SU-DHL-6 (cell line): Measurements from ENCODE around the gene TJP2.

Source experiments
- H2AFZ ChIP-seq: fragments of 200-600 bp; sonication (generic); 2 replicates; pipeline ENCODE4 v1.6.1; 2014; ENCODE audit warnings: low read depth, mild to moderate bottlenecking, moderate library complexity, mixed read lengths, antibody characterized with exemption, low read length; ENCODE audit not compliant: severe bottlenecking
- H3F3A ChIP-seq: fragments of 200-600 bp; shearing (Covaris generic); 2 replicates; pipeline ENCODE4 v1.6.0; 2016; ENCODE audit warnings: antibody characterized with exemption, mild to moderate bottlenecking; ENCODE audit not compliant: insufficient read depth
- H3K27ac ChIP-seq: fragments of 200-600 bp; sonication (generic); 2 replicates; pipeline ENCODE4 v1.5.1; 2016; ENCODE audit warnings: low read depth, mild to moderate bottlenecking, low read length, moderate library complexity, mixed read lengths
- H3K27me3 ChIP-seq: fragments of 200-600 bp; sonication (generic), shearing (Covaris generic); 2 replicates; pipeline ENCODE4 v1.6.0; 2014; ENCODE audit warnings: mild to moderate bottlenecking, low read length
- H3K36me3 ChIP-seq: fragments of 200-600 bp; sonication (generic); 2 replicates; pipeline ENCODE4 v1.6.1; 2014; ENCODE audit warnings: mild to moderate bottlenecking, low read length, mixed read lengths
- H3K4me2 ChIP-seq: fragments of 300-600, 200-600 bp; shearing (Covaris generic), sonication (generic); 2 replicates; pipeline ENCODE4 v1.6.0; 2014; ENCODE audit warnings: low read length, low read depth, mild to moderate bottlenecking; ENCODE audit not compliant: poor library complexity, severe bottlenecking
- H3K4me3 ChIP-seq: fragments of 200-600 bp; sonication (generic); 2 replicates; pipeline ENCODE4 v1.5.1; 2014; ENCODE audit warnings: antibody characterized with exemption, low read length, mild to moderate bottlenecking, mixed read lengths; ENCODE audit not compliant: insufficient read depth, poor library complexity, severe bottlenecking
- H3K79me2 ChIP-seq: fragments of 200-600 bp; sonication (generic); 2 replicates; pipeline ENCODE4 v1.6.1; 2014; ENCODE audit warnings: mild to moderate bottlenecking, low read length, moderate library complexity; ENCODE audit not compliant: insufficient read depth
- H3K9ac ChIP-seq: fragments of 200-600 bp; sonication (generic); 2 replicates; pipeline ENCODE4 v1.7.0; 2014; ENCODE audit warnings: mild to moderate bottlenecking, low read length
- H3K9me2 ChIP-seq: fragments of 200-600 bp; sonication (generic); replicated peaks from 2 replicates; pipeline ENCODE4 v1.6.1; 2014; ENCODE audit warnings: low read length; ENCODE audit not compliant: insufficient read depth
- H3K9me3 ChIP-seq: fragments of 200-600 bp; sonication (generic); 2 replicates; pipeline ENCODE4 v1.6.1; 2014; ENCODE audit warnings: low read length, mixed read lengths; ENCODE audit not compliant: insufficient read depth
- H4K20me1 ChIP-seq: fragments of 200-600 bp; sonication (generic); 2 replicates; pipeline ENCODE4 v1.6.1; 2014; ENCODE audit warnings: low read depth, mild to moderate bottlenecking, antibody characterized with exemption, low read length, moderate library complexity, mixed read lengths
- EZH2phosphoT487 ChIP-seq: fragments of 200-600 bp; sonication (generic), shearing (Covaris generic); conservative IDR thresholded peaks from 2 replicates; pipeline ENCODE4 v1.6.1; 2018; ENCODE audit warnings: mild to moderate bottlenecking, antibody characterized with exemption, low read length, moderate library complexity, mixed read lengths
- TF ChIP-seq, protein P1 (sequence below): fragments of 200-600 bp; sonication (generic); IDR thresholded peaks from one replicate; pipeline ENCODE4 v1.5.1; 2017; ENCODE audit warnings: antibody characterized with exemption, mild to moderate bottlenecking, low read length, moderate library complexity; ENCODE audit not compliant: insufficient read depth, poor library complexity, severe bottlenecking

TJP2 gene

GRCh38 chr9:69204849-69205248 is 30.8 kb downstream of the TJP2 start:
- Histone ChIP-seq H3K79me2 (no peaks in the 10 kb centered on the region), H3K27ac (no peak overlapping the region)

GRCh38 chr9:69206047-69206446 is 32.0 kb downstream of the TJP2 start:
- Histone ChIP-seq H3K9me2 (no peaks in the 10 kb centered on the region), H3K27me3 (no peaks in the 10 kb centered on the region), H4K20me1 (no peaks in the 10 kb centered on the region), H3K4me3 (no peak overlapping the region), H3F3A (no peaks in the 10 kb centered on the region), H3K9ac (no peak overlapping the region), H2AFZ (no peak overlapping the region), H3K4me2 (no peak overlapping the region), H3K36me3 (no peaks in the 10 kb centered on the region), H3K9me3 (no peaks in the 10 kb centered on the region), H3K27ac (no peak overlapping the region), H3K79me2 (no peaks in the 10 kb centered on the region)
- no peak for TF ChIP-seq EZH2phosphoT487

More at GRCh38 chr9:69204849-69205248, 30.8 kb downstream of the TJP2 start:
- no peak overlapping the region for H3K4me3 ChIP-seq
- H3K4me2 ChIP-seq = no peak overlapping the region
- H3K36me3 ChIP-seq = no peaks in the 10 kb centered on the region
- no peak overlapping the region for H2AFZ ChIP-seq
- H3K9me2 ChIP-seq = no peaks in the 10 kb centered on the region
- no peaks in the 10 kb centered on the region for H3K27me3 ChIP-seq
- H3K9me3 ChIP-seq = no peaks in the 10 kb centered on the region
- no peak overlapping the region for H3K9ac ChIP-seq
- TF ChIP-seq EZH2phosphoT487 = no peak
- no peaks in the 10 kb centered on the region for H3F3A ChIP-seq
- no peaks in the 10 kb centered on the region for H4K20me1 ChIP-seq

DNA sequence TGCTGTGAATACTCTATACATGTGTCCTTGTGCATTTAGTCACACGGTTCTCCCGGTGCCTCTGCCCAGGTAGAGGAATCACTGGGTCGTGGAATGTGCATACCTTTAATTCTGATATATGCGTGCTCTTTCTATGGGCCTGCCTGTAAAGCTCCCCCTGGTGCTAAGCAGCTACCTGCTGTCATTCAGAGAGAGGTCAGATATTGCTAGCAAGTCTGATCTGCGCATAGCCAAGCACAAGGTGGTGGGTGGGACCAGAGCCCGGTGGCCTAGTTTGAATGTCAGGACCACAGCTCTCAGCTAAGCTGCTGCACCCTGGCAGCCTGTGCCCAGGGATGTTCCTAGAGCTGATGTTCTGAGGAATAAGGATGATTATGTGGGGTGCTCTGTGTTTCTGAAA is 33.4 kb downstream of the TJP2 start:
- Histone ChIP-seq H4K20me1 (no peaks in the 10 kb centered on the region), H3K27ac (no peak overlapping the region), H3K4me2 (no peak overlapping the region), H3K36me3 (no peaks in the 10 kb centered on the region), H3K79me2 (no peaks in the 10 kb centered on the region), H3K9ac (no peak overlapping the region), H2AFZ (no peak overlapping the region), H3K27me3 (no peaks in the 10 kb centered on the region), H3F3A (no peaks in the 10 kb centered on the region), H3K9me2 (no peaks in the 10 kb centered on the region), H3K4me3 (no peak overlapping the region), H3K9me3 (no peaks in the 10 kb centered on the region)
- TF ChIP-seq EZH2phosphoT487 = no peak
- TF ChIP-seq, protein P1, sequence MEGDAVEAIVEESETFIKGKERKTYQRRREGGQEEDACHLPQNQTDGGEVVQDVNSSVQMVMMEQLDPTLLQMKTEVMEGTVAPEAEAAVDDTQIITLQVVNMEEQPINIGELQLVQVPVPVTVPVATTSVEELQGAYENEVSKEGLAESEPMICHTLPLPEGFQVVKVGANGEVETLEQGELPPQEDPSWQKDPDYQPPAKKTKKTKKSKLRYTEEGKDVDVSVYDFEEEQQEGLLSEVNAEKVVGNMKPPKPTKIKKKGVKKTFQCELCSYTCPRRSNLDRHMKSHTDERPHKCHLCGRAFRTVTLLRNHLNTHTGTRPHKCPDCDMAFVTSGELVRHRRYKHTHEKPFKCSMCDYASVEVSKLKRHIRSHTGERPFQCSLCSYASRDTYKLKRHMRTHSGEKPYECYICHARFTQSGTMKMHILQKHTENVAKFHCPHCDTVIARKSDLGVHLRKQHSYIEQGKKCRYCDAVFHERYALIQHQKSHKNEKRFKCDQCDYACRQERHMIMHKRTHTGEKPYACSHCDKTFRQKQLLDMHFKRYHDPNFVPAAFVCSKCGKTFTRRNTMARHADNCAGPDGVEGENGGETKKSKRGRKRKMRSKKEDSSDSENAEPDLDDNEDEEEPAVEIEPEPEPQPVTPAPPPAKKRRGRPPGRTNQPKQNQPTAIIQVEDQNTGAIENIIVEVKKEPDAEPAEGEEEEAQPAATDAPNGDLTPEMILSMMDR = no peak

DNA sequence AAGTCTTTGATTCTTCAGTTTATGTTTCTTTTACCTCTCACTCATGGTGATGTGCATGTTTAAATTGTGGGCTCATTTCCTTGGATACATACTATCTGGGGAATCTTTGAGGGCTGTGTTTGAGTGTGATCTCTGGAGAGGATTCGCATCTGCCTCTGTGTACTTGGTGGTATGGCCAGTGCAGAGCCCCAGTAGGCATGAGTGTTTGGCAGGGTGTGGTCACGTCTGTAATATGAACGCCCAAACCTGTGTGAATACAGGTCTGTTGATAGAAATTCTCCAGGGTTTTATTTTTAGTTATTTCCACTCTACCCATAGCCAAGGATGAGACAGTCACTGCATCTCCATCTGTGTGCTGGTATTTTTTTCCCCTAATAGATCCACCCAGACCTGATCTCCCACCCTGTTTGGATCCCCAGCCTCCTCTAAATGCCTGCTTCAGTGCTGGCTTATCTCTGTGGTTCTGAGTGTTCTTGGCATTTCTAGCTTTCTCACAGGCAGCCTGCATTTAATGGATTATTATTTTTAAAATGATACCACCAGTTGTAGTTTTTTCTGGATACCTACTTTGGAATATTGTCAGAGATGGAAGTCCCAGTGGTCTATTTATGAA is 37.5 kb downstream of the TJP2 start:
- no peak overlapping the region for H3K9ac ChIP-seq
- no peak overlapping the region for H2AFZ ChIP-seq
- no peaks in the 10 kb centered on the region for H3F3A ChIP-seq
- H3K27me3 ChIP-seq = no peaks in the 10 kb centered on the region
- H3K4me2 ChIP-seq = no peak overlapping the region
- H3K27ac ChIP-seq = no peak overlapping the region
- no peaks in the 10 kb centered on the region for H3K36me3 ChIP-seq
- TF ChIP-seq, protein P1 = no peak
- no peak for TF ChIP-seq EZH2phosphoT487
- H3K9me3 ChIP-seq = no peaks in the 10 kb centered on the region
- no peaks in the 10 kb centered on the region for H4K20me1 ChIP-seq
- H3K9me2 ChIP-seq = no peaks in the 10 kb centered on the region
- no peaks in the 10 kb centered on the region for H3K79me2 ChIP-seq
- H3K4me3 ChIP-seq = no peak overlapping the region
